Right cardiac atrium (tissue), 5 donors: ENCODE measurements around the gene ANO4. TPM values are rescaled to one million over a fixed set of nuclear protein-coding genes. Genes with fewer than 3 reads are reported as not detected.

Experiments
- ATAC-seq, 2 donors: fragments of 200-7000 bp; cut with Tn5 transposase; one replicate each; pipeline versions ENCODE4 v1.8.0 to v1.9.1; 2020; ENCODE audit warnings: moderate library complexity in 2 of 2, mild to moderate bottlenecking in 1 of 2
- DNase-seq, 3 donors: peaks; one replicate each; pipeline ENCODE4 v3.0.0-alpha.2; 2020
- H3K27ac ChIP-seq: one replicate; pipeline ENCODE4 v1.5.1; 2013; ENCODE audit warnings: mild to moderate bottlenecking, low read length, control low read depth, moderate library complexity
- H3K27me3 ChIP-seq: one replicate; pipeline ENCODE4 v1.6.1; 2013; ENCODE audit not compliant: control insufficient read depth, insufficient read depth
- H3K4me1 ChIP-seq: one replicate; pipeline ENCODE4 v1.6.1; 2013; ENCODE audit warnings: low read length; ENCODE audit not compliant: control insufficient read depth, insufficient read depth
- H3K4me3 ChIP-seq: one replicate; pipeline ENCODE4 v1.5.1; 2013; ENCODE audit warnings: low read length, control low read depth
- H3K9me3 ChIP-seq: one replicate; pipeline ENCODE4 v1.6.1; 2013; ENCODE audit warnings: low read length; ENCODE audit not compliant: control insufficient read depth
- WGBS: extraction: QIAGEN DNeasy Blood & Tissue Kit; methylation state at CpG from one replicate; pipeline ENCODE4 v1.1.7; 2013; 5-methylcytosine and 5-hydroxymethylcytosine counted together
- intact Hi-C, 4 donors: fragments of 100-400 bp; cut with DNase I; formaldehyde crosslinking; loops; one replicate each; pipeline versions ENCODE4 v1.11.0 to v1.14.0; 2022 to 2023
- long read RNA-seq, 4 donors: library from polyadenylated mRNA; unstranded; transcript quantifications; one replicate each; pipeline ENCODE4 v2.0.0, GENCODE V29; 2020 to 2021
- polyA plus RNA-seq: library from polyadenylated mRNA; stranded (reverse); fragments of 200-250 nt; gene quantifications from one replicate; pipeline ENCODE4 v1.2.3, GENCODE V29; 2013
- total RNA-seq, 4 donors: library from RNA; stranded (reverse); fragmentation: NEBNext Ultra II Directional; extraction: Animal tissue kit (Norgen Biotek cat#: 25700); gene quantifications; one replicate each; pipeline ENCODE4 v1.2.1, GENCODE V29; 2021
- donor health status: healthy with polysubstance abuse.
- donor health status: DM: no; HTN: yes; CAD: no.
- donor health status: DM: no; HTN: no; CAD: no.
- donor health status: DM: no; HTN: yes; CAD: no; lungs with severe emphysema.
- donor health status: DM: yes; HTN: yes; CAD: no.

Gene ANO4
- total RNA-seq (under 1 TPM in 3 of 4 donors, not detected in 1; 0.29 to 0.89 (median 0.29) TPM), polyA plus RNA-seq (0.23 TPM)
- long read RNA-seq, donor 1: 0 reads
- long read RNA-seq, donor 2: 0 reads
- long read RNA-seq, donor 3, partial matches to known transcripts: 0 of 1 reads
- long read RNA-seq, donor 3, other reads (novel, unspliced or antisense): 1 of 1 reads
- long read RNA-seq, donor 4: 0 reads

DNA sequence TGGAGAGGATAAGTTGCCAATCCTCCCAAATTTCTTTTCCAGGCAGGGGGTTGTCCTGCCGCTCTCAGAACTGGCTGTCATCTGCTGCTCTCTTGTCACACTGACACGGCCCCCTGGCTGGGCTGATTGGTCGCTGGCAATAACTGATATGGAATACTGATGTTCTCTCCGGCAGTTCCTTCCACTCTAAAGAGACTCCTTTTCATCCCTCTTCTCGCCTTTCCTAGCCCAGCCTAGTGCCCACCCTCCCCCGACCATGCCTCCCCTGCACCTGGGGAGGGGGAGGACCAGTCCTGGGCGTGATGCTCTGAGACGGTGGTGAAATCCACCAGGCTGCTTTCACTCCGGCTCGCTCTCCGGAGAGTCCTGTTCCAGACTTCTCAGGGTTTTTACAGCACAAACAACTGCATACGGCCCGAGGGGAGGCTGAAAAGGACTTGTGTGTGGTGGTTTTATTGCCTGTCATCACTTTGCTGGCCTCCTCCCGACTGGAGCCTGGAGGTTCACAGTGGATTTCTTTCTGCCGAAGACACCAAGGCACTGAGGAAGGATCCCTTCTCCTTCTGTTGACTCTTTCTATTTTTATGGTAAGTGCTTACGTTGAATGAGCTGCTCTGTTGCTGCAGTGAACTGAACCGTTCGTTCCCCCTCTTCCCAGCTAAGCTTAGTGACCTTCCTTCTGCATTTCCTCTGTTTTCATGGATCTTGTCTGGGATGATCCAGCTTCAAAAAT lies at the start of gene ANO4:
Gene ANO4 (plus strand): TSS at position 336 of the 733 bp plus-strand sequence. CDS start 107,010 bp downstream, outside the sequence.
- Histone ChIP-seq H3K9me3 (no peaks in the 10 kb centered on the region), H3K27me3 (no peaks in the 10 kb centered on the region), H3K27ac (no peak within 1 kb of the TSS), H3K4me3 (no peak within 1 kb of the TSS), H3K4me1 (no peaks in the 10 kb centered on the region)
- no peak for DNase-seq
- WGBS: 9% methylated on average over 18 of the region's 18 CpGs
- intact Hi-C loops: no loop called here
- ATAC-seq: no peak

DNA sequence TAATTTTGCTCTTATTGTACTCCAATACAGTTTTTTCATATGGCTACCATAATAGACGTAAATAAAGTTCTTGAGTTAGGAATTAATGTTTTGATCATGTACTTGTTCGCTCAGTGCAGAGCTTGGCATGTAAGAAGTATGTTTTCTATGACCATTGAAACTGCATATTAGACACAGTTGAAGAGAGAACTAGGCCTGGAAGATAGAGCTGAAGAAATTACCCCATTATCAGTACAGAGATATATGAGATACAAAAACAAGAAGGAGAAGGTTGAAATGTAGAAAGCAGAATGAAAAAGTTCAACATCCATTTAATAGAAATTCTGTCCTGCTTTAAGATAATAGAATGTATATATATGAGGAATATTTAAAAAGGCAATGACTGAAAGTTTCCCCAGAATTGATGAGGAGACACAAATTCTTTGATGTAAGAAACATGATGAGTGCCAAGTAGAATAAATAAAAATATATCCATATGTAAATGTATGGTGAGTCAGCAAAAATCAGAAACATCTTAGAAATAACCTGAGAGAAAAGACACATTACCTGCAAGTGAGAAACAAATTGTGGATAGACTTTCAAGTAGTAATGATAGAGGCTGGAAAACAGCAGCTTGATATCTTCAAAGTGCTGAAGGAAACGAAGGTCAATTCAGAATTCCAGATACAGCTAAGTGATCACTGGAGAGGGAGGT lies 49.1 kb upstream of the ANO4 start:
- intact Hi-C loops: no loop called here

DNA sequence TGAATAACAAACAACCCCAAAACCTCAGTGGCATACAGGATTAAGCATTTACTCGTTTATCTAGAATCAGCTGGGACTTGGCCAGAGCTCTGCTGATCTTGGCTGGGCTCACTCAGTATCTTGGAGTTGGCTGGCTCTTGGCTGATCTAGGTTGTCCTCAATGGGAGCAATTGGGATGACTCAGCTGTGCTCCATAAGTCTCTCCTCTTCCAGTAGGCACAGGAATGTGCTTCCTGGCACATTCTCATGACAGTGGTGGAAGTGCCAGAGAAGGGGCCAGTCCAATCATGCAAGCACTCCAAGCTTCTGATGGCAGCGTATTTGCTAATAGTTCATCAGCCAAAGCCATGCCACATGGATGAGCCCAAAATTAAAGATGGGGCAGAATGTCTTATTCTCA lies 41.7 kb upstream of the ANO4 start:
- H3K4me1 ChIP-seq: no peaks in the 10 kb centered on the region
- no peak for ATAC-seq
- no peak for DNase-seq
- no peak overlapping the region for H3K4me3 ChIP-seq
- intact Hi-C loops: no loop called here
- 54% methylated on average over 2 of the region's 2 CpGs for WGBS
- H3K27ac ChIP-seq: no peak overlapping the region
- H3K27me3 ChIP-seq: no peaks in the 10 kb centered on the region
- no peaks in the 10 kb centered on the region for H3K9me3 ChIP-seq

More for the DNA sequence above, 49.1 kb upstream of the ANO4 start:
- Histone ChIP-seq H3K9me3 (no peaks in the 10 kb centered on the region), H3K4me1 (no peaks in the 10 kb centered on the region), H3K4me3 (no peak overlapping the region), H3K27ac (no peak overlapping the region), H3K27me3 (no peaks in the 10 kb centered on the region)
- ATAC-seq (no peak), DNase-seq (no peak)
- WGBS: 78% methylated on average over 3 of the region's 3 CpGs

DNA sequence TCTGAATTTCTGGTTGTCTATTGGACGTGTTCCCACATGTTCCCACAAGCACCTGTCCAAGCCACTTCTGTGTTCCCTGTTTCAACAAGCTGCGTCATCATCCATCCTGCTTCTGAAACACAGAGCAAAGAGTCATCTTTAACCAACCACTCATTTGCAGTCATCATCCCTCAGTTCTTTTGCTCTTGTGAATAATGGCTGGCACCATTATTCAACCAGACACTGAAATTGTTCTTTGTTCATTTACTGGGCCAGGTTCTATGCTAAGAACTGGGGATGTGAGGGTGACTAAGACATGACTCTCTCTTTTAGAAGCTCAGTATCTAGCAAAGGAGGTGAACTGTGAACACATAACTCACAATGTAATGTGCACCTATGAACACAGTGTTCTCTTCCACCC lies 40.7 kb upstream of the ANO4 start:
- Histone ChIP-seq H3K9me3 (no peaks in the 10 kb centered on the region), H3K27ac (no peak overlapping the region), H3K4me1 (no peaks in the 10 kb centered on the region), H3K4me3 (no peak overlapping the region), H3K27me3 (no peaks in the 10 kb centered on the region)
- DNase-seq (no peak), ATAC-seq (no peak)
- WGBS: 87% methylated on average over 2 of the region's 2 CpGs
- intact Hi-C loops: no loop called here

DNA sequence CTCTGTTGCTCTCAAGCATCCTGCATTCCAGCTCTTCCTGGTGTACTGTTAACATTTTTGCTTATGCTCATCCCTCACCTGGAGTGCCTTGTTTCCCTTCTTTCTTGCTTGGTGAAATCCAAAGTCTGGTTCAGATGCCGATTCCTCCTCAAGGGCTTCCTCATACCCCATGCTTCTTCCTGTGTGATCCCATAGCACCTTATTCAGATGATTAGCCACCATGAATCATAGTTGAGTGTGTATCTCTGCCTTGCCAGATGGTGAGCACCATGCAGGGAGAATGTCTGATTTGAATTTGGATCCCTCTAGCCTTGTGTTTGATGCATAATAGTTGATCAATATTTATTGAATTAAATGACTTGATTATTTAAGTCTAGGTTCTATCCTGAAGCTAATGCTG lies 39.4 kb upstream of the ANO4 start:
- no peak for ATAC-seq
- H3K27me3 ChIP-seq: no peaks in the 10 kb centered on the region

DNA sequence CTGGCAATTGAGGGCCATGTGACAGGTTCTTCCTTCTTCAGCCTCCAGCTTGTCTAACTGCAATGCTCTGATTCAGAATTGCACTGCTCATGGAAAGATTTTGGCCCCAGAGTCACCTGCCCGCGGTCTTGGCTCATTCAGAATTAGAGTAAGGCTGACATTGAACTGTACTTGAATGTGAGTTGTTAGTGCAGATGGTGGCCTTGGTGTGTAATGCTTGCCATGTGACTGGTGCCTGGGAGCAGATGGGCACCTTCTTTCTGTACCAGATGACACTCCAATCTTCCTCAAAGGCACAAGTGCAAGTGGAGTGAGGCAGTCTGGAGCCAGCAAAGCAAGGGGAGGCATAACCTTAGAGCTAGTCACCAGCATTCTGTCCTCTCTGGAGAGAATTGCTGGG lies 36.5 kb upstream of the ANO4 start:
- no peaks in the 10 kb centered on the region for H3K4me1 ChIP-seq
- 97% methylated on average over 2 of the region's 2 CpGs for WGBS
- no peaks in the 10 kb centered on the region for H3K9me3 ChIP-seq
- H3K27ac ChIP-seq: no peak overlapping the region
- DNase-seq (no peak), ATAC-seq (no peak)
- no peaks in the 10 kb centered on the region for H3K27me3 ChIP-seq
- intact Hi-C loops: no loop called here
- no peak overlapping the region for H3K4me3 ChIP-seq

More for the DNA sequence above, 39.4 kb upstream of the ANO4 start:
- H3K4me3 ChIP-seq: no peak overlapping the region
- no peak overlapping the region for H3K27ac ChIP-seq
- H3K4me1 ChIP-seq: no peaks in the 10 kb centered on the region
- WGBS: 93% methylated on average over 1 of the region's 1 CpG
- intact Hi-C loops: no loop called here
- no peak for DNase-seq
- no peaks in the 10 kb centered on the region for H3K9me3 ChIP-seq

DNA sequence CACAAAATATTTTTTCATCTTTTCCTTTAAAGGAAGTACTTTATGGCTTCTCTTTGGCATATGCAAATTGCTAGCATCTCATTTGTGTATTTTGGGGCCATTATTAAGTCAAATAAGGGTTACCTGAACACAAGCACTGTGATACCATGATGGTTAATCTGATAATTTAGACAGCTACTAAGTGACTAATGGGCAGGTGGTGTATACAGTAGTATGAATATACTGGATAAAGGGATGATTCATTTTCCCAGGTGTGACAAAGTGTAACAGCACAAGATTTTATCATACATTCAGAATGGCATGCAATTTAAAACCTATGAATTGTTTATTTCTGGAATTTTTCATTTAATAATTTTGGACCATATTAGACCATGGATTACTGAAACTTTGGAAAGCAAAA lies 27.2 kb upstream of the ANO4 start:
- Histone ChIP-seq H3K4me3 (no peak overlapping the region), H3K27ac (no peak overlapping the region), H3K4me1 (no peaks in the 10 kb centered on the region), H3K9me3 (no peaks in the 10 kb centered on the region), H3K27me3 (no peaks in the 10 kb centered on the region)
- intact Hi-C loops: no loop called here
- no peak for DNase-seq
- ATAC-seq: no peak

DNA sequence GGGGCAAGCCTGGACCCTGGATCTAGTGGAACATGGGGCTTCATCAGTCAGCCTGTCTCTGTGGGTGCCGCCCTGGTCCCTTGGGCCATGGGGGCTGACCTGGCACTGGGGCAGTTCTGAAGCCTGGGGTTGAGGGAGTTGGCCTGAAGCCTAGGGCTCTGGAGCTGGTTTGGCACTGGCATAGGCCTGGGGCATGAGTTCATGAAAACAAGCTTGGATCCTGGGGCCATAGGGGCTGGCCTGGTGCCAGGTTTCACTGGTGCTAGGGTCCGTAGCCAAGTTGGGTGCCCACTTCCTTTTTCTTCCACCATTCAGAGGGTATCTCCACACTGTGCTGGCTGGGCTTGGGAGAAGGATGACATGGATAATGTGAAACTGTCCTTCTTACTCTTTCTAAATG lies 26.6 kb upstream of the ANO4 start:
- H3K4me3 ChIP-seq: no peak overlapping the region
- ATAC-seq (peak in 1 of 2 donors; percentile 26), DNase-seq (peak in 1 of 3 donors; percentile 26)
- no peaks in the 10 kb centered on the region for H3K9me3 ChIP-seq
- H3K27ac ChIP-seq: no peak overlapping the region
- H3K4me1 ChIP-seq: no peaks in the 10 kb centered on the region
- 81% methylated on average over 2 of the region's 2 CpGs for WGBS
- no peaks in the 10 kb centered on the region for H3K27me3 ChIP-seq
- intact Hi-C loops: no loop called here

DNA sequence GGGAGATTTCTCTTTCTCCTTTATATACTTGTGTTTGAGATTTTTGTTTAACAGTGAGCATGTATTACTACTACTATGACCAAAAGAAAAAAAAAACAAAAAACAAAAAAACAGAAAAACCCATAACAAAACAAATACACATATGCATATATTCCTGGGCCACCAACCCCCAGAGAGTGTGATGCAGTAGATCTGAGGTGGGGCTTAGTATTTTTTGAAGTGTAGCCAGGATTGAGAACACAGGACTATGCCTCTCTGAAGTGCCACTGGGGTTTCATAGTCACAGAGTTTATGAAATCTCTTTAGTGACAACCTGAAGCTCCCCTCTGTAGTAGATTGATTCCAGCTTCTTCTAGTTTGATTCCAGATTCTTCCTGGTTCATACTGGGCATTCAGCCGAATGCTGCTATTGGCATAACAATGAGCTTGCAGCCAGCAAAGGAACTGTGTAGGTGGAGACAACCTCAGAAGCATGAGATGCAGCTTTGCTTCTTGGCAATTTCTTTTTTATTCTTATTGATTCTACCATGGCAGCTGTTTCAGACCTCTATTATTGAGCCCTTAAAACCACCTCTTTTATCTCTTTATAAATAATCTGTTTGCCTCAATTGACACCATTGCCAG lies 15.5 kb upstream of the ANO4 start:
- intact Hi-C loops: no loop called here
- WGBS: 48% methylated on average over 1 of the region's 1 CpG
- Histone ChIP-seq H3K4me3 (no peak overlapping the region), H3K27ac (no peak overlapping the region), H3K27me3 (no peaks in the 10 kb centered on the region), H3K9me3 (no peaks in the 10 kb centered on the region), H3K4me1 (no peaks in the 10 kb centered on the region)
- ATAC-seq: no peak
- no peak for DNase-seq

DNA sequence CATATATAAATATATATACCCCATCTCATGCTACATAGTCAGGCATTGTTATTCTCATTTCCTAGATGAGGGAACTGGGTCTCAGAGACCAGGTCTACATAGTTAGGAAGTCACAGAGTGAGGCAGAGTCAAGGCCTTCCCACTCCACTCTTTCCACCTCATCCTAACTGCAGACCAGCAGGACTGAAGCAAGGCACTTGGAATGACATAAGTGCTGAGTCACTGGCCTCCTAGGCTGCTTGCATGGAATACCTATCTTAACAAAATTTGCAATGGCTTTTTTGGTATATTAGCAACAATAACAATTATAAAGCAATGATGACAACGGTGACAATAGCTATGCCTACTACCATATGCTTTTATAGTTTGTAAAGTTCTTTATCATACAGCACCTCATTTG lies 5.4 kb upstream of the ANO4 start:
- Histone ChIP-seq H3K4me3 (no peak overlapping the region), H3K27ac (no peak overlapping the region), H3K9me3 (no peaks in the 10 kb centered on the region), H3K4me1 (no peaks in the 10 kb centered on the region), H3K27me3 (no peaks in the 10 kb centered on the region)
- ATAC-seq: no peak
- 88% methylated on average over 1 of the region's 1 CpG for WGBS
- DNase-seq: no peak
- intact Hi-C loops: no loop called here

DNA sequence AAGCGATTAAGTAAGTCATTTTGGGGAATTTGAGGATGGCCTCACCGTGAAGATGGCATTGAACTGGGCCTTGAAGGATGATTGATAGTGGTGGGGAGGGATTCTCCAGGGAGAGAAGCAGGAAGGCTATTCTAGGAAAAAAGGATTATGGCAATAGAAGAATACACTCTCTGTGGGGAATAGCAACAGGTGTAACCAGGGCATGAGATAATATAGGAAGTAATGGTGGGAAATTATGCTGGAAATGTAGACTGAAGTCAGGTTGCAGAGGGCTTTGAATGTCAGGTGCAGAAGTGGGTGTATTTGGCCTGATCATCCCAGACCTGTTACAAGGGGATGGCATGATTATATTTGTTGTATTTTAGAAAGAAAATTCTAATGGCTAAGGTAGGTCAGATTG lies 4.6 kb upstream of the ANO4 start:
- WGBS: 79% methylated on average over 2 of the region's 2 CpGs

More for the DNA sequence above, 4.6 kb upstream of the ANO4 start:
- Histone ChIP-seq H3K4me1 (no peaks in the 10 kb centered on the region), H3K9me3 (no peaks in the 10 kb centered on the region), H3K27me3 (no peaks in the 10 kb centered on the region), H3K4me3 (no peak overlapping the region), H3K27ac (no peak overlapping the region)
- no peak for ATAC-seq
- DNase-seq: no peak
- intact Hi-C loops: no loop called here
